HepG2 (cell line): ENCODE results near the gene MMP19. TPM values are rescaled to one million over a fixed set of nuclear protein-coding genes. Genes with fewer than 3 reads are reported as not detected.

Experiments
- ATF7 ChIP-seq, 2 experiments: fragments of 450-650 bp in 1 of 2; sonication (generic) in 1 of 2; formaldehyde crosslinking in 1 of 2; IDR thresholded peaks; 2 replicates each; pipeline versions ENCODE4 v1.4.0 to v1.6.1; 2016 to 2020; ENCODE audit warnings: antibody characterized with exemption in 1 of 2, mild to moderate bottlenecking in 1 of 2, missing genetic modification reagents in 1 of 2
- FOXK2 ChIP-seq: fragments of 450-650 bp; IDR thresholded peaks from 2 replicates; pipeline ENCODE4 v1.6.1; 2016
- HOXD1 ChIP-seq: sonication (generic); formaldehyde crosslinking; IDR thresholded peaks from 2 replicates; pipeline ENCODE4 v1.5.0; 2020; ENCODE audit warnings: missing genetic modification reagents
- NRL ChIP-seq: sonication (generic); formaldehyde crosslinking; IDR thresholded peaks from 2 replicates; pipeline ENCODE4 v1.5.0; 2020; ENCODE audit warnings: missing genetic modification reagents, mild to moderate bottlenecking, moderate library complexity, borderline replicate concordance
- RAD21 ChIP-seq: fragments of 450-650 bp; formaldehyde crosslinking; IDR thresholded peaks from 2 replicates; pipeline ENCODE4 v1.5.0; 2020; ENCODE audit warnings: mild to moderate bottlenecking
- ZNF234 ChIP-seq: sonication (generic); formaldehyde crosslinking; conservative IDR thresholded peaks from 2 replicates; pipeline ENCODE4 v1.5.1; 2020; ENCODE audit warnings: mild to moderate bottlenecking, missing genetic modification reagents
- ZNF251 ChIP-seq: sonication (generic); formaldehyde crosslinking; IDR thresholded peaks from 2 replicates; pipeline ENCODE4 v1.9.0; 2021; ENCODE audit warnings: mild to moderate bottlenecking, missing genetic modification reagents
- ZNF558 ChIP-seq: sonication (generic); formaldehyde crosslinking; IDR thresholded peaks from 2 replicates; pipeline ENCODE4 v1.9.0; 2022; ENCODE audit warnings: mild to moderate bottlenecking, missing genetic modification reagents, borderline replicate concordance
- ZNF564 ChIP-seq: sonication (generic); formaldehyde crosslinking; IDR thresholded peaks from 2 replicates; pipeline ENCODE4 v1.8.1; 2023; ENCODE audit warnings: mild to moderate bottlenecking, missing genetic modification reagents
- ZNF841 ChIP-seq: sonication (generic); formaldehyde crosslinking; IDR thresholded peaks from 2 replicates; pipeline ENCODE4 v1.8.1; 2023; ENCODE audit warnings: missing genetic modification reagents, borderline replicate concordance
- polyA plus RNA-seq, 8 experiments: library from polyadenylated mRNA; depleted of rRNA in 3 of 8; stranded (reverse) in 7 of 8; unstranded in 1 of 8; fragments of >200 nt; fragmentation: Illumina TruSeq in 4 of 8; extraction: Trizol in 4 of 8; gene quantifications; 2 replicates each; pipeline versions ENCODE4 v1.2.1 to v1.2.3, GENCODE V29; 2011 to 2016; ENCODE audit warnings: low read depth in 4 of 8, missing spikeins in 1 of 8, mixed read lengths in 1 of 8; ENCODE audit not compliant: insufficient read depth in 1 of 8
- total RNA-seq, 5 experiments: library from RNA; depleted of rRNA; stranded (reverse); fragments of >200 nt; fragmentation: Illumina TruSeq; extraction: Trizol; gene quantifications; 2 replicates each; pipeline ENCODE4 v1.2.3, GENCODE V29; 2016; ENCODE audit warnings: low read depth in 1 of 5
- TF ChIP-seq, protein P1 (sequence below): sonication (generic); formaldehyde crosslinking; IDR thresholded peaks from 2 replicates; pipeline ENCODE4 v1.8.1; 2022; ENCODE audit warnings: low read depth, mild to moderate bottlenecking, missing genetic modification reagents
- TF ChIP-seq, protein P2 (sequence below): sonication (generic); formaldehyde crosslinking; IDR thresholded peaks from 2 replicates; pipeline ENCODE4 v1.5.0; 2020; ENCODE audit warnings: missing genetic modification reagents, mild to moderate bottlenecking, borderline replicate concordance
- TF ChIP-seq, protein P3 (sequence below): sonication (generic); formaldehyde crosslinking; IDR thresholded peaks from 2 replicates; pipeline ENCODE4 v1.5.0; 2020; ENCODE audit warnings: mild to moderate bottlenecking, missing genetic modification reagents, borderline replicate concordance
- TF ChIP-seq, protein P4 (sequence below): sonication (generic); formaldehyde crosslinking; IDR thresholded peaks from 2 replicates; pipeline ENCODE4 v1.4.0; 2020; ENCODE audit warnings: missing genetic modification reagents
- TF ChIP-seq, protein P5 (sequence below): sonication (generic); formaldehyde crosslinking; IDR thresholded peaks from 2 replicates; pipeline ENCODE4 v1.8.0; 2022; ENCODE audit warnings: missing genetic modification reagents, mild to moderate bottlenecking, borderline replicate concordance

MMP19 gene
- total and polyA plus RNA-seq, 2 of the 13 experiments (the other 11 are each of a cell fraction or from before 2014, with no cell fraction given), result 0.07 to 0.08 TPM

DNA sequence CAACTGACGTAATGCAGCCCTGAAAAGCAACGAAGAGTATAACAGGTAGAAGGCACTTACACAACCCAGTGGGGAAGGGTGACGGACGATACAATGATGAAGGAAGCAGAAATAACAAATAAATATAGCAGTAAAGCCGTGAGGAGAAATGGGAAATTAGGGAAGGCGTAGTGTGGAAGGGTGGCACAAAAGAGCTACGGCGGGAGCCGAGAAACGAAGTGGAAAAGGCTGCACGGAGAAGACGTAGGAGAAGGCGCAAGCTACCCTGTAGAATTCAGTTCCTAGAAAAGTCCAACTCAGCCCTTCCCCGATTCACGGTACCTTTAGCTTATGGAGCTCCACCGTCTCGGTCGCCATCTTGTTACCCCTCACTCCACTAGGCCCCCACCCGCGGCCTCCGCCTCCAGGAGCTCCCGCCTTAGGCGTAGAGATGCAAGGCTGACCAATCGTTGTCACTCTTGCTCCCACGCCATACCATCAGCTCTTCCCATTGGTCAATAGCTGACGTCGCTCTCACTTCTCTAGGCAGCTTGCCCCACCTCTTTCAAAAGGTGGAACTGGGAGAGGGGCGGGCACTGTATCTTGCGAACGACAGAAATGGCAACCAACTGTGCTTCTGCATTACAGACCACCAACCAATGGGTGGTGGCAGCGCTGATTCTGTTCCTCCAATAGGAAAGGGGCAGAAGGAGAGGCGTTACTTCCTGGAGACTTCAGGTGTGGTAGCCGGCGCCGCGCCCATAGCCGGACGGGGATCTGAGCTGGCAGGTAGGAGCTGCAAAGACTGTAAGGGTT lies 25.2 kb downstream of the MMP19 start, which contains the start of the genes ORMDL2 and SARNP (continued):
- TF ChIP-seq, protein P1, sequence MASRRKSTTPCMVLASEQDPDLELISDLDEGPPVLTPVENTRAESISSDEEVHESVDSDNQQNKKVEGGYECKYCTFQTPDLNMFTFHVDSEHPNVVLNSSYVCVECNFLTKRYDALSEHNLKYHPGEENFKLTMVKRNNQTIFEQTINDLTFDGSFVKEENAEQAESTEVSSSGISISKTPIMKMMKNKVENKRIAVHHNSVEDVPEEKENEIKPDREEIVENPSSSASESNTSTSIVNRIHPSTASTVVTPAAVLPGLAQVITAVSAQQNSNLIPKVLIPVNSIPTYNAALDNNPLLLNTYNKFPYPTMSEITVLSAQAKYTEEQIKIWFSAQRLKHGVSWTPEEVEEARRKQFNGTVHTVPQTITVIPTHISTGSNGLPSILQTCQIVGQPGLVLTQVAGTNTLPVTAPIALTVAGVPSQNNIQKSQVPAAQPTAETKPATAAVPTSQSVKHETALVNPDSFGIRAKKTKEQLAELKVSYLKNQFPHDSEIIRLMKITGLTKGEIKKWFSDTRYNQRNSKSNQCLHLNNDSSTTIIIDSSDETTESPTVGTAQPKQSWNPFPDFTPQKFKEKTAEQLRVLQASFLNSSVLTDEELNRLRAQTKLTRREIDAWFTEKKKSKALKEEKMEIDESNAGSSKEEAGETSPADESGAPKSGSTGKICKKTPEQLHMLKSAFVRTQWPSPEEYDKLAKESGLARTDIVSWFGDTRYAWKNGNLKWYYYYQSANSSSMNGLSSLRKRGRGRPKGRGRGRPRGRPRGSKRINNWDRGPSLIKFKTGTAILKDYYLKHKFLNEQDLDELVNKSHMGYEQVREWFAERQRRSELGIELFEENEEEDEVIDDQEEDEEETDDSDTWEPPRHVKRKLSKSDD (CRISPR knock-in tag), result 0 out of 2 replicates have a peak, but pooled peaks have one; percentile 28
- TF ChIP-seq ZNF251 (CRISPR knock-in tag), result no peak
- TF ChIP-seq ZNF558 (CRISPR knock-in tag), result no peak; the same call in 1 of the 2 replicates
- TF ChIP-seq FOXK2, result no peak
- TF ChIP-seq, protein P2, sequence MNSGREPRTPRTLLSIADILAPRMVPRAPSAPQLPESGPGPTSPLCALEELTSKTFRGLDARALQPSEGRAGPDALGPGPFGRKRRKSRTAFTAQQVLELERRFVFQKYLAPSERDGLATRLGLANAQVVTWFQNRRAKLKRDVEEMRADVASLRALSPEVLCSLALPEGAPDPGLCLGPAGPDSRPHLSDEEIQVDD (CRISPR knock-in tag), result no peak; the same call in 1 of the 2 replicates
- TF ChIP-seq, protein P3, sequence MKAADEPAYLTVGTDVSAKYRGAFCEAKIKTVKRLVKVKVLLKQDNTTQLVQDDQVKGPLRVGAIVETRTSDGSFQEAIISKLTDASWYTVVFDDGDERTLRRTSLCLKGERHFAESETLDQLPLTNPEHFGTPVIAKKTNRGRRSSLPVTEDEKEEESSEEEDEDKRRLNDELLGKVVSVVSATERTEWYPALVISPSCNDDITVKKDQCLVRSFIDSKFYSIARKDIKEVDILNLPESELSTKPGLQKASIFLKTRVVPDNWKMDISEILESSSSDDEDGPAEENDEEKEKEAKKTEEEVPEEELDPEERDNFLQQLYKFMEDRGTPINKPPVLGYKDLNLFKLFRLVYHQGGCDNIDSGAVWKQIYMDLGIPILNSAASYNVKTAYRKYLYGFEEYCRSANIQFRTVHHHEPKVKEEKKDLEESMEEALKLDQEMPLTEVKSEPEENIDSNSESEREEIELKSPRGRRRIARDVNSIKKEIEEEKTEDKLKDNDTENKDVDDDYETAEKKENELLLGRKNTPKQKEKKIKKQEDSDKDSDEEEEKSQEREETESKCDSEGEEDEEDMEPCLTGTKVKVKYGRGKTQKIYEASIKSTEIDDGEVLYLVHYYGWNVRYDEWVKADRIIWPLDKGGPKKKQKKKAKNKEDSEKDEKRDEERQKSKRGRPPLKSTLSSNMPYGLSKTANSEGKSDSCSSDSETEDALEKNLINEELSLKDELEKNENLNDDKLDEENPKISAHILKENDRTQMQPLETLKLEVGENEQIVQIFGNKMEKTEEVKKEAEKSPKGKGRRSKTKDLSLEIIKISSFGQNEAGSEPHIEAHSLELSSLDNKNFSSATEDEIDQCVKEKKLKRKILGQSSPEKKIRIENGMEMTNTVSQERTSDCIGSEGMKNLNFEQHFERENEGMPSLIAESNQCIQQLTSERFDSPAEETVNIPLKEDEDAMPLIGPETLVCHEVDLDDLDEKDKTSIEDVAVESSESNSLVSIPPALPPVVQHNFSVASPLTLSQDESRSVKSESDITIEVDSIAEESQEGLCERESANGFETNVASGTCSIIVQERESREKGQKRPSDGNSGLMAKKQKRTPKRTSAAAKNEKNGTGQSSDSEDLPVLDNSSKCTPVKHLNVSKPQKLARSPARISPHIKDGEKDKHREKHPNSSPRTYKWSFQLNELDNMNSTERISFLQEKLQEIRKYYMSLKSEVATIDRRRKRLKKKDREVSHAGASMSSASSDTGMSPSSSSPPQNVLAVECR (CRISPR knock-in tag), result peak; percentile 84
- no peak for TF ChIP-seq RAD21
- no peak for TF ChIP-seq ZNF564 (CRISPR knock-in tag)
- TF ChIP-seq, protein P4, sequence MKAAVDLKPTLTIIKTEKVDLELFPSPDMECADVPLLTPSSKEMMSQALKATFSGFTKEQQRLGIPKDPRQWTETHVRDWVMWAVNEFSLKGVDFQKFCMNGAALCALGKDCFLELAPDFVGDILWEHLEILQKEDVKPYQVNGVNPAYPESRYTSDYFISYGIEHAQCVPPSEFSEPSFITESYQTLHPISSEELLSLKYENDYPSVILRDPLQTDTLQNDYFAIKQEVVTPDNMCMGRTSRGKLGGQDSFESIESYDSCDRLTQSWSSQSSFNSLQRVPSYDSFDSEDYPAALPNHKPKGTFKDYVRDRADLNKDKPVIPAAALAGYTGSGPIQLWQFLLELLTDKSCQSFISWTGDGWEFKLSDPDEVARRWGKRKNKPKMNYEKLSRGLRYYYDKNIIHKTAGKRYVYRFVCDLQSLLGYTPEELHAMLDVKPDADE (CRISPR knock-in tag), result no peak
- TF ChIP-seq HOXD1 (CRISPR knock-in tag), result no peak
- TF ChIP-seq, protein P5, sequence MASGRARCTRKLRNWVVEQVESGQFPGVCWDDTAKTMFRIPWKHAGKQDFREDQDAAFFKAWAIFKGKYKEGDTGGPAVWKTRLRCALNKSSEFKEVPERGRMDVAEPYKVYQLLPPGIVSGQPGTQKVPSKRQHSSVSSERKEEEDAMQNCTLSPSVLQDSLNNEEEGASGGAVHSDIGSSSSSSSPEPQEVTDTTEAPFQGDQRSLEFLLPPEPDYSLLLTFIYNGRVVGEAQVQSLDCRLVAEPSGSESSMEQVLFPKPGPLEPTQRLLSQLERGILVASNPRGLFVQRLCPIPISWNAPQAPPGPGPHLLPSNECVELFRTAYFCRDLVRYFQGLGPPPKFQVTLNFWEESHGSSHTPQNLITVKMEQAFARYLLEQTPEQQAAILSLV, result peak; percentile 49; the same call in 1 of the 2 replicates
- no peak for TF ChIP-seq ZNF234 (CRISPR knock-in tag)
- no peak; the same call in 1 of the 2 replicates for TF ChIP-seq ATF7 (IDR thresholded peaks at IDR 0.05)
- no peak for TF ChIP-seq ATF7 (CRISPR knock-in tag; IDR thresholded peaks at IDR 0.05)
- peak; percentile 70; the same call in 1 of the 2 replicates for TF ChIP-seq NRL (CRISPR knock-in tag)
- TF ChIP-seq ZNF841 (CRISPR knock-in tag), result no peak
